IMR-90 (cell line): ENCODE results near the gene GALNT17. TPM values are rescaled to one million over a fixed set of nuclear protein-coding genes. Genes with fewer than 3 reads are reported as not detected.

ENCODE experiments used
- ATAC-seq: fragments of 200-7000 bp; cut with Tn5 transposase; 2 replicates; pipeline ENCODE4 v1.9.1; 2020; ENCODE audit warnings: low read depth, mild to moderate bottlenecking, moderate library complexity
- BruUV-seq: library from RNA; stranded (reverse); fragments of 400-500 nt; replicated peaks from 2 replicates; lab custom pipeline; 2021; lab: Mats Ljungman, UMichigan
- CTCF ChIA-PET: fragments of 300-600 bp; formaldehyde crosslinking; extraction: SDS; loops from one replicate; lab custom pipeline; 2021; ENCODE audit warnings: antibody characterized with exemption; lab: Yijun Ruan, JAX
- POLR2A ChIA-PET: fragments of 300-600 bp; sonication (Branson Sonifier 250); formaldehyde crosslinking; loops from one replicate; lab custom pipeline; 2022; ENCODE audit warnings: antibody characterized with exemption; ENCODE audit not compliant: unreplicated experiment; lab: Charles Lee
- DNase-seq: peaks from one replicate; pipeline ENCODE4 v3.0.0; 2013
- H2AFZ ChIP-seq: replicated peaks from 2 replicates; pipeline ENCODE3; 2013; ENCODE audit warnings: low read length, mild to moderate bottlenecking; ENCODE audit not compliant: poor library complexity
- H2AK5ac ChIP-seq: 2 replicates; pipeline ENCODE4 v1.6.1; 2013; ENCODE audit warnings: low read depth, low read length, inconsistent platforms
- H2AK9ac ChIP-seq: replicated peaks from 2 replicates; pipeline ENCODE3; 2013; ENCODE audit warnings: mild to moderate bottlenecking, low read depth, low read length, moderate library complexity; ENCODE audit not compliant: poor library complexity
- H2BK120ac ChIP-seq: 2 replicates; pipeline ENCODE4 v1.6.1; 2013; ENCODE audit warnings: low read depth, low read length, inconsistent platforms
- H2BK15ac ChIP-seq: 3 replicates; pipeline ENCODE4 v1.6.1; 2013; ENCODE audit warnings: low read depth, low read length, inconsistent platforms
- H2BK20ac ChIP-seq: 2 replicates; pipeline ENCODE4 v1.6.1; 2013; ENCODE audit warnings: low read depth, mild to moderate bottlenecking, inconsistent platforms, low read length, moderate library complexity
- H2BK5ac ChIP-seq: 2 replicates; pipeline ENCODE4 v1.6.1; 2013; ENCODE audit warnings: mild to moderate bottlenecking, low read depth, low read length, inconsistent platforms; ENCODE audit not compliant: poor library complexity, severe bottlenecking
- H3K14ac ChIP-seq: replicated peaks from 2 replicates; pipeline ENCODE4 v1.6.1; 2013; ENCODE audit warnings: low read depth, low read length, inconsistent platforms
- H3K18ac ChIP-seq: 2 replicates; pipeline ENCODE4 v1.6.1; 2013; ENCODE audit warnings: low read depth, low read length, control low read depth
- H3K23ac ChIP-seq: 2 replicates; pipeline ENCODE4 v1.6.1; 2013; ENCODE audit warnings: low read depth, low read length, inconsistent platforms
- H3K27ac ChIP-seq: 2 replicates; pipeline ENCODE4 v1.5.1; 2013; ENCODE audit warnings: mild to moderate bottlenecking, control low read depth, low read length; ENCODE audit not compliant: insufficient read depth
- H3K27me3 ChIP-seq: 2 replicates; pipeline ENCODE4 v1.6.1; 2013; ENCODE audit warnings: low read length; ENCODE audit not compliant: control insufficient read depth, insufficient read depth
- H3K36me3 ChIP-seq: 2 replicates; pipeline ENCODE4 v1.6.1; 2013; ENCODE audit warnings: low read length, mixed read lengths; ENCODE audit not compliant: control insufficient read depth, insufficient read depth
- H3K4ac ChIP-seq: 2 replicates; pipeline ENCODE4 v1.6.1; 2013; ENCODE audit warnings: low read depth, low read length, inconsistent platforms
- H3K4me1 ChIP-seq: 2 replicates; pipeline ENCODE4 v1.6.1; 2013; ENCODE audit warnings: low read length, mixed read lengths; ENCODE audit not compliant: control insufficient read depth, insufficient read depth
- H3K4me2 ChIP-seq: 2 replicates; pipeline ENCODE4 v1.6.1; 2013; ENCODE audit warnings: low read depth, mild to moderate bottlenecking, control low read depth, low read length, moderate library complexity
- H3K4me3 ChIP-seq: 2 replicates; pipeline ENCODE4 v1.5.1; 2013; ENCODE audit warnings: low read depth, mild to moderate bottlenecking, control low read depth, low read length, moderate library complexity; ENCODE audit not compliant: insufficient read depth
- H3K56ac ChIP-seq: 2 replicates; pipeline ENCODE4 v1.6.1; 2013; ENCODE audit warnings: low read length, inconsistent platforms; ENCODE audit not compliant: insufficient read depth; ENCODE audit errors: extremely low read depth
- H3K79me1 ChIP-seq, 2 experiments: 2 replicates each; pipeline ENCODE4 v1.6.1; 2013; ENCODE audit warnings: low read length in 2 of 2, inconsistent platforms in 1 of 2, low read depth in 1 of 2
- H3K9ac ChIP-seq: 2 replicates; pipeline ENCODE4 v1.6.1; 2013; ENCODE audit warnings: low read depth, low read length, control low read depth
- H3K9me1 ChIP-seq: 2 replicates; pipeline ENCODE4 v1.6.1; 2013; ENCODE audit warnings: low read length, inconsistent platforms; ENCODE audit not compliant: insufficient read depth
- H3K9me3 ChIP-seq: 2 replicates; pipeline ENCODE4 v1.6.1; 2013; ENCODE audit warnings: low read length; ENCODE audit not compliant: control insufficient read depth, insufficient read depth
- H4K20me1 ChIP-seq: 2 replicates; pipeline ENCODE4 v1.6.1; 2013; ENCODE audit warnings: low read length, inconsistent platforms; ENCODE audit not compliant: insufficient read depth
- H4K5ac ChIP-seq: 2 replicates; pipeline ENCODE4 v1.6.1; 2013; ENCODE audit warnings: mild to moderate bottlenecking, low read depth, low read length, control low read depth
- H4K8ac ChIP-seq, 2 experiments: 2 replicates each; pipeline ENCODE4 v1.6.1; 2013; ENCODE audit warnings: low read depth in 2 of 2, low read length in 2 of 2, control low read depth in 1 of 2, inconsistent platforms in 1 of 2
- H4K91ac ChIP-seq: 2 replicates; pipeline ENCODE4 v1.6.1; 2013; ENCODE audit warnings: low read depth, low read length, inconsistent platforms; ENCODE audit not compliant: insufficient read depth
- MAZ ChIP-seq: IDR thresholded peaks from 2 replicates; pipeline ENCODE4 v1.6.1; 2012; ENCODE audit warnings: low read depth, mild to moderate bottlenecking, low read length, improper control_type of control experiment, moderate library complexity, borderline replicate concordance
- RAD21 ChIP-seq: IDR thresholded peaks from 2 replicates; pipeline ENCODE4 v1.6.1; 2012; ENCODE audit warnings: low read length, improper control_type of control experiment
- RCOR1 ChIP-seq: IDR thresholded peaks from 2 replicates; pipeline ENCODE4 v1.6.1; 2012; ENCODE audit warnings: mild to moderate bottlenecking, low read length, improper control_type of control experiment; ENCODE audit not compliant: insufficient replicate concordance
- WGBS, 2 experiments: methylation state at CpG; one replicate each; pipeline versions ENCODE4 v1.1.5 to v1.1.7; 2013; ENCODE audit warnings: missing lambda C conversion rate in 2 of 2; ENCODE audit not compliant: insufficient read length in 1 of 2; ENCODE audit errors: extremely low coverage in 2 of 2; 5-methylcytosine and 5-hydroxymethylcytosine counted together
- dilution Hi-C: fragments of 300-500 bp; cut with HindIII; formaldehyde crosslinking; loops from one replicate; pipeline ENCODE4 v1.14.3; 2018; ENCODE audit warnings: low sequenced_read_pairs; ENCODE audit not compliant: unreplicated experiment
- in situ Hi-C: fragments of 300-500 bp; cut with MboI; formaldehyde crosslinking; loops from 3 replicates; pipeline ENCODE4 v1.14.3; 2019; ENCODE audit warnings: low sequenced_read_pairs, inconsistent platforms, mixed read lengths
- intact Hi-C: fragments of 100-400 bp; cut with micrococcal nuclease; formaldehyde crosslinking; loops from 2 replicates; pipeline ENCODE4 v1.10.0; 2022
- polyA plus RNA-seq, 3 experiments: library from polyadenylated mRNA; depleted of rRNA; stranded (reverse); fragments of >200 nt; gene quantifications; 2 replicates each; pipeline ENCODE4 v1.2.3, GENCODE V29; 2012; ENCODE audit warnings: low replicate concordance in 1 of 3
- total RNA-seq: library from RNA; depleted of rRNA; stranded (reverse); fragments of >200 nt; gene quantifications from 2 replicates; pipeline ENCODE4 v1.2.3, GENCODE V29; 2012

The GALNT17 gene
- total and polyA plus RNA-seq, 2 of the 4 experiments (the other 2 are of a cell fraction) = not detected

DNA sequence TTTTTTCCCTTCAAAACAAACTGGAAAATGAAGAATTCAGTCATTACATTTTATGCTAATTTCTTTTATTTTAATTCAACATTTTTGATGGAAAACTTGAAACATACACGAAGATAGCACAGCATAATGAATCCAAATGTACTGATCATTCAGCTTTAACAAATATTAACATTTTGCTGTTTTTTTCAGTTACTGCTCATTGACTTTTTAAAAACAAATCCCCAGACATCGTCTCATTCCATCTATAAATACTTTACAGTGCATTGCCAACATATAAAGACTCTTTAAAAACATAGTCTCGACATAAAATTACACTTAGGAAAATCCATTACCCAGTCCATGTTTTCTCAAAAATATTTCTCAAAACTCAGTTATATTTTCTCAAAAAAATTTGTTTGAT lies 452.3 kb downstream of the GALNT17 start:
- no peak overlapping the region for H3K18ac ChIP-seq
- no peaks in the 10 kb centered on the region for H3K4me1 ChIP-seq
- no TSS peak for BruUV-seq
- no peak for TF ChIP-seq MAZ
- no peak for TF ChIP-seq RCOR1
- no peak for TF ChIP-seq RAD21
- H2AK5ac ChIP-seq = no peak overlapping the region
- H3K27ac ChIP-seq = no peak overlapping the region
- H3K4me3 ChIP-seq = no peak overlapping the region
- H3K9ac ChIP-seq = no peak overlapping the region
- H2BK5ac ChIP-seq = no peak overlapping the region
- no peak overlapping the region for H3K14ac ChIP-seq
- intact Hi-C loops = no loop called here
- H4K5ac ChIP-seq = no peak overlapping the region
- dilution Hi-C loops = no loop called here
- CTCF ChIA-PET = no interaction called here
- POLR2A ChIA-PET = no interaction called here
- H4K20me1 ChIP-seq = no peaks in the 10 kb centered on the region
- H2BK15ac ChIP-seq = no peak overlapping the region
- no peaks in the 10 kb centered on the region for H3K27me3 ChIP-seq
- no peaks in the 10 kb centered on the region for H3K9me1 ChIP-seq
- H2BK20ac ChIP-seq = no peak overlapping the region
- no peak overlapping the region for H2AK9ac ChIP-seq
- no peak for ATAC-seq
- no peaks in the 10 kb centered on the region for H3K36me3 ChIP-seq
- no peak overlapping the region for H3K4ac ChIP-seq
- no peak overlapping the region for H3K4me2 ChIP-seq
- peaks cover 4% of the 10 kb centered on the region; the same call in 1 of the 2 replicates for H3K9me3 ChIP-seq
- 17% methylated on average over 1 of the region's 3 CpGs; no CpG with 5 or more reads in 1 of the 2 experiments for WGBS, 2 experiments
- no peak overlapping the region for H3K56ac ChIP-seq
- H2BK120ac ChIP-seq = no peak overlapping the region
- in situ Hi-C loops = no loop called here
- no peak overlapping the region for H3K23ac ChIP-seq
- H4K91ac ChIP-seq = no peak overlapping the region
- H4K8ac ChIP-seq = no peak overlapping the region
- no peak for DNase-seq
- no peak overlapping the region for H2AFZ ChIP-seq
- H3K79me1 ChIP-seq = no peaks in the 10 kb centered on the region
